PC-3 (cell line): ENCODE results near the gene UQCC2. TPM values are rescaled to one million over a fixed set of nuclear protein-coding genes. Genes with fewer than 3 reads are reported as not detected.

Source experiments
- ATAC-seq: fragments of 200-7000 bp; cut with Tn5 transposase; 2 replicates; pipeline ENCODE4 v1.9.1; 2020; ENCODE audit warnings: mild to moderate bottlenecking, moderate library complexity
- BruUV-seq: library from RNA; stranded (reverse); fragments of 400-500 nt; replicated peaks from 2 replicates; lab custom pipeline; 2021; lab: Mats Ljungman, UMichigan
- CTCF ChIA-PET: fragments of 300-600 bp; sonication (Branson Sonifier 250); formaldehyde crosslinking; loops from one replicate; lab custom pipeline; 2022; ENCODE audit warnings: antibody characterized with exemption; lab: Charles Lee
- POLR2A ChIA-PET: fragments of 300-600 bp; sonication (Branson Sonifier 250); formaldehyde crosslinking; loops from one replicate; lab custom pipeline; 2022; ENCODE audit warnings: antibody characterized with exemption; ENCODE audit not compliant: unreplicated experiment; lab: Charles Lee
- DNase-seq: peaks from one replicate; pipeline ENCODE4 v3.0.0-alpha.2; 2015
- H2AFZ ChIP-seq: fragments of 300-600 bp; sonication (generic); 2 replicates; pipeline ENCODE4 v1.6.0; 2016; ENCODE audit warnings: antibody characterized with exemption, low read length
- H3F3A ChIP-seq: fragments of 300-600 bp; sonication (generic); one replicate; pipeline ENCODE4 v1.6.0; 2017; ENCODE audit warnings: antibody characterized with exemption, low read length, control low read depth, mild to moderate bottlenecking; ENCODE audit not compliant: unreplicated experiment
- H3K27ac ChIP-seq: fragments of 300-600 bp; sonication (generic); 2 replicates; pipeline ENCODE4 v1.5.1; 2016; ENCODE audit warnings: mild to moderate bottlenecking, low read length
- H3K27me3 ChIP-seq: fragments of 300-600 bp; sonication (generic); 2 replicates; pipeline ENCODE4 v1.6.1; 2016; ENCODE audit warnings: low read length, mixed read lengths
- H3K36me3 ChIP-seq: fragments of 300-600 bp; sonication (generic); 2 replicates; pipeline ENCODE4 v1.6.1; 2016; ENCODE audit warnings: low read depth, mixed run types, low read length, mixed read lengths
- H3K4me1 ChIP-seq: fragments of 300-600 bp; sonication (generic); 2 replicates; pipeline ENCODE4 v1.5.1; 2016; ENCODE audit warnings: low read length; ENCODE audit not compliant: insufficient read depth
- H3K4me2 ChIP-seq: fragments of 300-600 bp; sonication (generic); 2 replicates; pipeline ENCODE4 v1.6.0; 2016; ENCODE audit warnings: low read length
- H3K4me3 ChIP-seq: fragments of 300-600 bp; sonication (generic); 2 replicates; pipeline ENCODE4 v1.5.1; 2016; ENCODE audit warnings: mild to moderate bottlenecking, low read length, mixed read lengths
- H3K79me2 ChIP-seq: fragments of 300-600 bp; sonication (generic); 2 replicates; pipeline ENCODE4 v1.6.1; 2017; ENCODE audit warnings: low read length, mixed read lengths
- H3K9ac ChIP-seq: fragments of 300-600 bp; sonication (generic); 2 replicates; pipeline ENCODE4 v1.6.0; 2016; ENCODE audit warnings: mild to moderate bottlenecking, low read length
- H3K9me2 ChIP-seq: fragments of 300-600 bp; sonication (generic); replicated peaks from 2 replicates; pipeline ENCODE4 v1.6.1; 2016; ENCODE audit warnings: mixed run types, low read length, mixed read lengths
- H3K9me3 ChIP-seq: fragments of 300-600 bp; sonication (generic); 2 replicates; pipeline ENCODE4 v1.6.1; 2016; ENCODE audit warnings: low read length, mixed read lengths
- H4K20me1 ChIP-seq: fragments of 300-600 bp; sonication (generic); 2 replicates; pipeline ENCODE4 v1.6.1; 2016; ENCODE audit warnings: low read length, mixed read lengths
- CTCF ChIP-seq: fragments of 300-600 bp; sonication (generic); conservative IDR thresholded peaks from 2 replicates; pipeline ENCODE4 v1.5.1; 2017; ENCODE audit warnings: antibody characterized with exemption, low read depth, mild to moderate bottlenecking, low read length
- EZH2 ChIP-seq: fragments of 300-600 bp; sonication (generic); IDR thresholded peaks from one replicate; pipeline ENCODE4 v1.6.1; 2017; ENCODE audit warnings: antibody characterized with exemption, mild to moderate bottlenecking, low read length; ENCODE audit not compliant: unreplicated experiment
- EZH2phosphoT487 ChIP-seq: fragments of 300-600 bp; sonication (generic); IDR thresholded peaks from 2 replicates; pipeline ENCODE4 v1.6.1; 2018; ENCODE audit warnings: mild to moderate bottlenecking, antibody characterized with exemption, low read length, borderline replicate concordance
- intact Hi-C: fragments of 100-400 bp; cut with micrococcal nuclease; formaldehyde crosslinking; loops from 2 replicates; pipeline ENCODE4 v1.9.0; 2023
- total RNA-seq: library from RNA; depleted of rRNA; stranded (reverse); fragments of >200 nt; gene quantifications from 2 replicates; pipeline ENCODE4 v1.2.3, GENCODE V29; 2014

Gene UQCC2
- total RNA-seq, 1 experiment from 2014 or later = 107 TPM

- TF ChIP-seq CTCF (no peak), EZH2 (no peak), EZH2phosphoT487 (no peak)
- intact Hi-C loops = no loop called here
Measured at GRCh38 chr6:33735216-33735615, 23.7 kb upstream of the UQCC2 start.

GRCh38 chr6:33733709-33734007 is 22.2 kb upstream of the UQCC2 start:
- H4K20me1 ChIP-seq = no peaks in the 10 kb centered on the region
- no peak for TF ChIP-seq CTCF
- TF ChIP-seq EZH2phosphoT487 = no peak
- no peak for TF ChIP-seq EZH2
- no peaks in the 10 kb centered on the region for H3K9me3 ChIP-seq
- no peaks in the 10 kb centered on the region for H3K79me2 ChIP-seq
- no peaks in the 10 kb centered on the region for H3K27me3 ChIP-seq
- peaks cover 17% of the 10 kb centered on the region for H3K4me1 ChIP-seq
- H3K36me3 ChIP-seq = no peaks in the 10 kb centered on the region
- intact Hi-C loops = no loop called here
- no peaks in the 10 kb centered on the region for H3K9me2 ChIP-seq
- H3K9ac ChIP-seq = no peak overlapping the region
- no peak overlapping the region for H3K27ac ChIP-seq
- H3K4me2 ChIP-seq = no peak overlapping the region
- POLR2A ChIA-PET = no interaction called here
- ATAC-seq (no peak), DNase-seq (no peak)
- CTCF ChIA-PET = no interaction called here
- H2AFZ ChIP-seq = no peak overlapping the region
- BruUV-seq = no TSS peak
- H3F3A ChIP-seq = no peaks in the 10 kb centered on the region
- H3K4me3 ChIP-seq = no peak overlapping the region

More at GRCh38 chr6:33735216-33735615, 23.7 kb upstream of the UQCC2 start:
- Histone ChIP-seq H3K4me2 (no peak overlapping the region), H3K9ac (no peak overlapping the region), H3F3A (no peaks in the 10 kb centered on the region), H2AFZ (no peak overlapping the region), H3K9me2 (no peaks in the 10 kb centered on the region), H3K36me3 (no peaks in the 10 kb centered on the region), H3K9me3 (no peaks in the 10 kb centered on the region), H3K79me2 (no peaks in the 10 kb centered on the region), H4K20me1 (no peaks in the 10 kb centered on the region), H3K4me3 (no peak overlapping the region), H3K27me3 (no peaks in the 10 kb centered on the region), H3K27ac (no peak overlapping the region), H3K4me1 (peaks cover 17% of the 10 kb centered on the region)
- ChIA-PET CTCF (no interaction called here), POLR2A (no interaction called here)
- ATAC-seq (no peak), DNase-seq (no peak)
- BruUV-seq = no TSS peak

GRCh38 chr6:33732817-33733708 is 21.6 kb upstream of the UQCC2 start:
- Histone ChIP-seq H3K4me1 (peaks cover 17% of the 10 kb centered on the region), H3K36me3 (no peaks in the 10 kb centered on the region), H3K4me3 (no peak overlapping the region), H3K9me3 (no peaks in the 10 kb centered on the region), H3K27ac (no peak overlapping the region), H3K4me2 (no peak overlapping the region), H2AFZ (no peak overlapping the region), H4K20me1 (no peaks in the 10 kb centered on the region), H3K79me2 (no peaks in the 10 kb centered on the region), H3K9ac (no peak overlapping the region), H3K27me3 (no peaks in the 10 kb centered on the region), H3F3A (no peaks in the 10 kb centered on the region), H3K9me2 (no peaks in the 10 kb centered on the region)
- ChIA-PET POLR2A (no interaction called here), CTCF (no interaction called here)
- ATAC-seq = peak; percentile 48
- no TSS peak for BruUV-seq
- intact Hi-C loops = no loop called here
- DNase-seq = peak; percentile 43
- peak; percentile 10; the same call in 1 of the 2 replicates for TF ChIP-seq CTCF
- no peak for TF ChIP-seq EZH2
- TF ChIP-seq EZH2phosphoT487 = no peak
